Skeletal muscle cell (primary cell): ENCODE results near the gene ABHD16A.

Source experiments
- DNase-seq: peaks from one replicate; pipeline ENCODE4 v3.0.0-alpha.2; 2010; ENCODE audit warnings: low read depth
- H3K4me3 ChIP-seq: 2 replicates; pipeline ENCODE4 v1.5.1; 2011; ENCODE audit warnings: low read depth, mild to moderate bottlenecking, control low read depth, low read length, moderate library complexity

ABHD16A gene

DNA sequence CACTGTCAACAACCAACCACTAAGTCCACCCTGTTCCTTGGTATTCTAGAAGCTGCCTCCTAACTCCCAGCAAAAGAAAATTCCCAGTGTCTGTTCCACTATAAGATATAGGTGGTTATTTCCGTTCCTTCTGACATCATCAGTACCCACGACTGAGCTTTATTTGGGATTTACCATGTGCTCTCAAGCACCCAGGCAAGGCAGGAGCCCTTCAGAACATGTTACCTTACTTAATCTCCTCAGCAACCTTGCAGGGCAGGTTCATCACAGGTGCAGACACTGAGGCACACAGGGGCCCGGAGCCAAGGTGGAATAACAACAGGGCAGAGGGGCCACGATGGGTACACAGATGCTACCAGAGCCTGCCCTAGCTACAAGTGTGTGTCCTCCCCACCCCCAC lies 10.8 kb downstream of the ABHD16A start:
- no peak for DNase-seq
- no peak overlapping the region for H3K4me3 ChIP-seq

DNA sequence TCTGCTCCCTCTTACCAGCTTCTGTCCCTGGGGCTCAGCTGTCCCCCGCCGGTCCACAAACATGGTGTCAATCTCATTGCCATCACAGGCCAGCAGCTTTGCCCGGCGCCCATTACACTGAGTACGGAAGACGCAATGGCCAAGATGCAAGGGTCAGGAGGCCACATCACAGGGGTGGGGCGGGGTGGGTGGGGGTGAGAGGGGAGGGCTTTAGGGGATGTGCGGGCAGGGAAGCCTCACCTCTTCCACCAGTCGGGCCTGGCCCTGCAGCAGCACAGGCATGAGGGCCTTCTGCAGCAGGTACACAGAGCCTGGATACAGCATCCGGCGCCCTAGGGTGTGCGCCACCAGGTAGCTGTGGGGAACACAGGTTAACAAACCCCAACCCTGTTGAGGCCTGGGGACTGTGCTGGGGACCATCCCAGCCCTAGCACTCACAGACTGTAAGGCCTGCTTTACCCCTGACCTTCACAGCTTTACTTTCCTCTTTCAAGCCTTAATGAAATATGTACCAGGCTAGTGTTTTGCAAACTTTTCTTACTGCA lies 11.5 kb downstream of the ABHD16A start:
- H3K4me3 ChIP-seq, result no peak overlapping the region
- no peak for DNase-seq

DNA sequence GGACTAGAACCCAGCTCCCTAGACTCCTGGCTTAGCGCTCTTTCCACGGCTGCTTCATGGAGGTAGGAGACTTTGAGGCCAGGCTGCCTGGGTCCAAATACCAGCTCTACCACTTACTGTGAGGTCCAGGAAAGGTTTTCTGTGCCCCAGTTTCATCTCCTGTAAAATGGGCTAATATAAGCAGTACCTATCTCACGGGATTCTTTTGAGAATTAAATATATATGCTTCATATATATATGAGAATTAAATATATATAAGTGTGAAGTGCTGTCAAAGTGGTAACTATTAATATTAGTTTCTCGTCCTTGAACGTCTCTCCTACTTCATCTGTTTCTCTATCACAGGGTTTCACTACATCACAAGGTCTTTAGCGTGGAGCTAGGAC lies 12.1 kb downstream of the ABHD16A start:
- DNase-seq, result no peak
- H3K4me3 ChIP-seq, result no peak overlapping the region

DNA sequence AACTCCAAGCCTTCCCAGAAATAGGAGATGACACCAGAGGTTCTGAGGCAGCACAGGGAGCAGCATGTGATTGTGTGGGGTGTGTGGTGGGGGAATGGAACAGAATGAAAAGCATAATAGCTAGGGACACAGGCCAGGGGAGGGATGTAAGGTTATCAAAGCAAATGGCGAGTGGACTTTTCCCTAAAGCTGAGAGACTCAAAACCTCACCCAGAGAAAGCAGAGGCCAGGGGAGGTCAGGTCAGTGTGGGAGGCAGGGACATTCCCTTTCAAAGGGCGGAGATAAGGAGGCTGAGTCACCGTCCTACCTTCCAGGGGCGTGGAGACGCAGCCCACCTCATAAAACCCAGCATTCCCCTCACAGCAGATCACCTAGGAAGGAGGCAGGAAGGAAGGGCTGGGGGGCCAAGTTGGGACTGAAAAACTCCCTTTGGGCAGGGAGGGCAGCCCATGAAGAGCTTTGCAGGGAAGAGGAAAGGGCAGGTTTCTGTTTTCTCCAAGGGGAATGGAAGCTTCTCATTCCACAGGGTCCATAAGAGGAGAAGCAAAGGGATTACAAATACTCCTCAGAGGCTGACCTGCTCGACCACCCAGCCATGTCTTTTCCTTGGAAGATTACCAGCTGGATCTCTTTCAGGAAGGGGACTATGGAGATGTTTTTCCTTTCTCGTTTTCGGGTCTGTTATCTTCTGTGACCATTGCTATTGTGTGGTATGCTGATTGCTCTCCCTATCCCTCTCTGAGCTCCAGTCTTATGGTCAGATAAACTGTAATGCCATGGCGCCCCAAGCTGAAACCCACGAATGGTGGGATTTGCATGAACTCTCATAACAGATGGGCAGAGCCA lies 12.7 kb downstream of the ABHD16A start:
- H3K4me3 ChIP-seq, result no peak overlapping the region

DNA sequence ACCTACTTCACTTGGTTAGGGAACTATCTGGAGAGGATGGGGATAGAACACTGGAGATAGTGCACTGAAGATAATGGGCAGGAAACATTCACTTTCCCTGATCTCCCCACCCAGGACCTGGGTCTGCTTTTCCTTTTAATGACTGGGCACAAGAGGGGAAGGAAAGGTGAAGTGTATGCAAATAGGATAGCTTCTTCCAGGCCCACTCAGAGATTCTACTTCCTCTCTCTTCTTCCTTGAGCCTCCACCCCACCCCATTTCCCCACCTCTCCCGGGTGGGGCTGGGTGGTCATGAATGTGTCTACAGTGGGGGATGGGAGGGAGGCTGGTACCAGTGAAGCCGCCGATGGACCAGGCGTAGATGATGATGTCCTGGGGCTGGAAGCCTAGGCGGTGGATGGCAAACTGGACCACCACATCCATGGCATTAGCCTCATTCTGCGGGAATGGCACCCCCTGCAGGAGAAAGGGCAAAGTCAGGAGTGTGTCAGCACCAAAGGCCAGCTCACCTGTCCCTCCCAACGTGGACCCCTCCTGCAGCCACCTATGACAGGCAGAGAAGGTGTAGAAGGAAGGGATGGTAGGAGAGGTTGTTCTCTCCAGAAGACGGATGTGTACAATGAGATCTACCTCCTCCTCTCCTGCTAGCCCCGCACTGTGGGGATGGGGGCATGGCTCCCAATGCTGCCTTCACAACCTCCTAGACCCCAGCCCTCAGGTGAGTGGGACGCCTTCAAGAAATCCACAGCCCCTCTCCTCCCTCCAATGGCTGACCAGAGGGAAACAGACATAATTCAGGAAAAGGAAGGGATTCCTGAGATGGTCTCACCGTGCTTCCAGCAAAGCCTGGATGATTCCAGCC lies 13.6 kb downstream of the ABHD16A start:
- no peak for DNase-seq
- no peak overlapping the region for H3K4me3 ChIP-seq

More for the DNA sequence above, 12.7 kb downstream of the ABHD16A start:
- no peak for DNase-seq

DNA sequence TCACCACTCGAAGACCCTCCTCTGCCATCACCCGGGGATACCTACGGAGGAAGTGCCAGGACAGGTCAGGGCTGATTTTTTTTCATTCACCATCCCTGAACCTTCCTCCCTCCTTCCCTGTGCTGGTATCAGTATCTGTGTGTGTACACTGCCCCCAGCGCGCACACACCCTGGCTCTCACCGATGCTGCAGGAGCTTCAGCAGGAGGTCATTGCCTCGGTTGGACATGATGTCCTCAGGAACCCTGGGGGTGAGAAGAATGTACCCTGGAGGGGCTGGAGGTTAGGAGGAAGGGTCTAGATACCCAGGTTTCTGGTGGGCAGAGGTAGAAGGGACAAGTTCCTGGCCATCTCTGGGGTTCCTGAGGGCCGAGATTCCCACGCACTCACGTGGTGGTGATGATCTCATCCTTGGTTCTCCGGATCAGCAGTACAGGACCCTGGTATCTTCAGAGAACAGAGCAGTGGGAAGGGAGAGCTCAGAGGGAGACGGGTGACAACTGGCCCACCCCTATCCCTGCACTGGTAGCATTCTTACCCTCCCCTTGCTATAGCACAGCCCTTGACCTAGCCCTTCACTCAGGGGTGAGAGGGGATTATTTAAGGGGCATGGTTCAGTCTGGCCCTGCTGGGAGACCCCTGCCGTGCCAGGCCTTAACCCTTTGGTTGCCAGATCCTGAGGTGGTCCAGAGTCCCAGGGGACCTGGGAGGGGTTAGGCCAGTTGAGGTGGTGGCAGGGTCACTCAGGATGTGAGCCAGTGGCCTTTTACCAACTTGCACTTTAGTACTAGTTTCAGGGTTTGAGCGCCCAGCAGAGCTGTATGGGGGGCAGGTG lies 15.0 kb downstream of the ABHD16A start:
- H3K4me3 ChIP-seq, result no peak overlapping the region
- no peak for DNase-seq

DNA sequence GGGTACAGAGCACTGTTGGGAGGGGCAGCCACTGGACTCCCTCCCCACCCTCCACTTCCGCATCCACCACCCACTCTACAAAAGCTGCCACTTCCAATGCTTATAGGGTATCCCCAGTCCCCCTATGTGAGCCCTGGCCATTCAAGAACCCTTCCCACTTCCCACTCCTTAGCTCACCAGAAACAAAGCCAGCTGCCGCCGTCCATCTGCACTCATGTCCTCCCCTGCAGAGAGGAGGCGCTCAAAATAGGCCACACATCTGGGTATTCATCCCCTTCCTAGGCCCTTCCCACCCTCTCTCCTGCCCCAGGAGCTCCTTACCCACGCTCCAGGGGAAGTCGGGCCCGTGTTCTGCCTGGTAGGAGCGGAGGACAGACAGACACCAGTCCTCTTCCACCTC lies 15.8 kb downstream of the ABHD16A start:
- H3K4me3 ChIP-seq, result no peak overlapping the region
- DNase-seq, result no peak

DNA sequence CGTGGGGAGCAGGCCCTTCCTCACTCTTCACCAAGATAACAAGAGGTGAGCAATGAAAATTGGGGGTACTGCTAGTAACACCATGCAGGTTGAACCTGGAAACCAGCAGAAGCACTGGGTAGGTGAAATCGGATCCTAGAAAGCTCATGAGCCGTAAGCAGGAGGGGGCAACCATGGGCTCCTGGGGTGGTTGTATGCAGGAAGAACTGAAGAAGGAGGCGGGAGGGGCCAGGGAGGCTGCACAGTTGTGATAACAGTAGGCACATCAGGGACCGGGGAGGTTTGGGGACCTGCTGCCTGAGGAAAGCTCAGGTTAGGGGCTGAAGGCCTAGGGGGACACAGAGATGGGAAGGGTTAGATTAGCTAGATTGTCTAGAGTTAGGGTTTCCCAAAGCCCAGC lies 16.6 kb downstream of the ABHD16A start:
- DNase-seq, result no peak

DNA sequence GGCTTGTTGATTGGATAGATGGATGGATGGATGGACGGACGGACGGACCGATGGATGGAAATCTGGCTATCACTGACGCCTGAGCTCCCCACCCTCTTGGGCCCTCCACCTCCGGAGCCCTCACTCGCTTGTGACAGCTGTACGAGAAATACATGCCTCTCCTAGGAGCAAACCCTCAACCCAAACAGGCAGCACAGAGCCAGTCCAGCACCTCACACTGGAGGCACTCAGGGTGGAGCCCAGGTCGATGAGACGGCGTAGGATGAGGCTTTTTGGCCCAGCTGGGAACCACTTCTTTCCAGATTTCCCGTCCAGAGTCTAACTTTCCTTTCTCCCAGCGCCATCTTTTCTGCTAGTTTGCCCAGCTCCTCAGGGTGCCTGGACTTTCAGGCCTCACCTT lies 19.5 kb downstream of the ABHD16A start:
- DNase-seq, result no peak
- no peak overlapping the region for H3K4me3 ChIP-seq

More for the DNA sequence above, 16.6 kb downstream of the ABHD16A start:
- H3K4me3 ChIP-seq, result no peak overlapping the region

DNA sequence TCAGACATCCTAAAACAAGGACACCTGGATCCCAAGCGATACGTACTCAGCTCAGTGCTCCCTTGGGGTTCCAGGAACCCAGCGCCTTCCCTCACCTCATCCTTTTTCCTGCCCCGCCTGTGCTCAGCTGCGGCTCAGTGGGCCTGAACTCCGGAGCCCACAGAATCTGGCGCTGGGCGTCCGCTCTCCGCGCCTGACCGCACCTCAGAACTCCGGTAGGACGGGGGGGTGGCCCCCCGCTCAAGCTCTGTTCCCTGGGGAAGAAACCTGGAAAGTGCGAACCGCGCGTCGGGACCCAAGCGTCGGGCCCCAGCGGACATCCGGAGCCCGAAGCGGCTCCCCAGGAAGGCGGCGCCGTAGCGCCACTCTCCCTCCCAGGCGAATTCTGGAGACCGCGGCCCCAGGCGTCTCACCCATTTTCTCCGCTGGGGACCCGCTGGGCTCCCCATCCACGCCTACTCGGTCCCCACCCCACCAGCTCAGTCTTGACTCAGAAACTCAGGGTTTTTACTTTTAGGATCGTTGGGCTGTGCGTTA lies 21.9 kb downstream of the ABHD16A start:
- DNase-seq, result no peak
- peak overlapping the region; percentile 55 for H3K4me3 ChIP-seq

DNA sequence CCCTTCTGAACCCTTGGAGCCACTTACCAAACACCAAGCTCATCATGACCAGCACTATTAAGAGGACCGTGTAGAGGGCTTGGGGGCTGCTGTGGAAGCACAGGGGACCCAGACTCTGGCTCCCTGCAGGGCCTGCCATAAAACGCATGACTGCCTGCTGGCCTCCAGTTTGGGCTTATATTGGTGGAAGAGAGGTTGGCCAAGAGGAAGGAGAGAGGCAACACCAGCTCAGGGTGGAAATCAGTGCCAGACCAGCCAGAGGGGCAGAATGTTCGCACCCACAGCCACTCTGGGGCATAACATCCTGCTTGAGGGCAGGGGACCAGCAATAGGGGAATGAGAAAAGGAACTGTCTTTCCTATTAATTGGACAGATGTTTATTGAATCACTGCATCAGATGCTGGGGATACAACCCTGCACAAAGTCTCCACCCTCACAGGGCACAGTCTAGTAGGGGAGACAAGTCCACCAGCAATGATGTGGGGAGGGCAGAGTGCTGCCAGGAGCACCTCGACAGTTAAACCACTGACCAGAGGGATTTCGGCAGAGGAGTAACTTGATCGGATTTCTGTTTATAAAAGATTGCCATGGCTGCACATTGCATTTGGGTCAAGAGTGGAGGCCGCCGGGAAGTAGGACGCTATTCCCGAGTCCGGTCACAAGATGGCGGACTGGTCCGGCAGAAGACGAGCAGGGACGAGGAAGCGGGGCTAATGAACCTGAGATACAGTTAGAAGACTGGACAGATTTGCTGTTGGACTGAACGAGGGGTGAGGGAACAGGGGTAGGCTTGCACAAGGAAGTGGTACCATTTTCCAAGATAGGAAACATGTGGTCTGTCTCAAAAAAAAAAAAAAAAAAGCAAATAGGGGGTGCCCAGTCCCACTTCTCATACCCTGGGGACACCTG lies 22.6 kb downstream of the ABHD16A start, which contains the start of gene LY6G5C:
TSS of gene LY6G5C (minus strand) at position 842 of the 909 bp plus-strand sequence. CDS start at position 148, 694 bp downstream.
- peak; percentile 75 for DNase-seq
- H3K4me3 ChIP-seq, result peak within 1 kb of the TSS; percentile 55

DNA sequence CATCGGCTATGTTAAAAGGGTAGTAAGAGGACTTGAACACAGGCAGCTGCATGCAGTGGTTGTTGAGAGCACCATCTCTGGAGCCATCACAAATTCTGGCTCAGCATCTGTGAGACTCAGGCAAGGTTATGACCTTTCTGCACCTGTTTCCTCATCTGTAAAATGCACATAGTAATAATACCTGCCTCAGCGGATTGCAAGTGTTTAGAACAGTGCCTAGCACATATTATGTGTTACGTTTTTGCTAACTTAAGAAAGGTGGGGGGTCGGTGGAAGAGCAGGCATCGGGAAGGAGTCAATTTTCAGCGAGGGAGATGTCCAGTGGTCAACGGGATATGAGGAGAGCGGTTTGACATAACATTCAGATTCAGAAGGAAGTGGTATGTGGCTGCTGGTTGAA lies 25.2 kb downstream of the ABHD16A start:
- DNase-seq, result no peak
- no peak overlapping the region for H3K4me3 ChIP-seq

DNA sequence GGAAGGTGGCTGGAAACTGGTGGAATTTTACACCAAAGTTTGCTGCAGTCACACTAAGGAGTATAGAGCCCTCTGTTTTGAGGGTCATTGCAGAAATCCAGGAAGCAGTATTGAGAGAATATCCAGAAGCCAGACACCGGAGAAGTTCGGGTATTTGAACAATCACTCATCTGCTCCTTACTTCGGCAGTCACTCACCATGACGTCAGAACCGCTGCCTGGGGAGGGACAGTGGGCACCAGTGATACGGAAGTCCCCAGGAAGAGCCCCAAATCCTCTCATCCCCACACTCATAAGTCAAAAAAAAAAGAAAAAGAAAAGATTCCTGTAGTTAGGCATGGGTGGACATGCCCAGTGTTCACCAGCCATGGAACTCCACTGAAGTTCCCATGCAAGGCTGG lies 26.2 kb downstream of the ABHD16A start:
- no peak overlapping the region for H3K4me3 ChIP-seq
- no peak for DNase-seq

DNA sequence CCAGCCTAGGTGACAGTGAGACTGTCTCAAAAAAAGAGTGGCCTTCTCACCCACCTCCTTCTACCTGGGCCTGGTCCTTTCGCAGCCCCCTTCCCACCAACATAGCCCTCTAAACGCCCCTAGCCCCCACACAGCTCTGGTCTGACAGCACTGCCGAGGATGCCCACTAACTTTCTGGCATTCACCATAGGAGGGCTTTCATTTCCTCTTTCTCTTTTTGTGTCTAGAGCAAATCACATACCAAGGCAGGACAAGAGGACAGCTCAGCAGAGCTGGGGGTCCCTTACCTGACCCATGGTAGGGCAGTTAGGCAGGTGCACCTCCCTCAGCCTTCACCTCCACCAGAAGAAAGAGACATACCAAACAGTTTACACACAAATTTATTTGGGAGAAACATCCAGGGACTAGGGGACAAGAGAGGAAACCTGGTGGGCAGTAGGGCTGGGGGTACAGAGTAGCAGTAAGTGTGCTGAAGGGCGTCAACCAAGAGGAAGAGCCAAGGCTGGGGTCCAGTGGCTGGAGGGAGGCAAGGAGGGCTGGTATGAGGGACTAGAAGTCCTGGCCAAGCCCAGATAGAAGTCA lies 26.7 kb downstream of the ABHD16A start:
- DNase-seq, result no peak
- H3K4me3 ChIP-seq, result no peak overlapping the region

DNA sequence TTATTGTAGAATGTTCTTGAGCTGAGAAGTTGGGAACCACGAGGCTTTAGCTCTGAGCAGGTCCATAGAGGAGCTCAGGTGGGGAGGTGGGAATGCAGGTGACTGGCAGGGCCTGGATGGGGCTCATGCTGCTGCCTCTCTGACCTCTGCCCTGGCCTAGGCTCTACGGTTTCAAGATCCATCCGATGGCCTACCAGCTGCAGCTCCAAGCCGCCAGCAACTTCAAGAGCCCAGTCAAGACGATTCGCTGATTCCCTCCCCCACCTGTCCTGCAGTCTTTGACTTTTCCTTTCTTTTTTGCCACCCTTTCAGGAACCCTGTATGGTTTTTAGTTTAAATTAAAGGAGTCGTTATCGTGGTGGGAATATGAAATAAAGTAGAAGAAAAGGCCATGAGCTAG lies 33.4 kb downstream of the ABHD16A start, which contains the start of gene LY6G5B:
TSS of gene LY6G5B (plus strand) at position 301 of the 400 bp plus-strand sequence. CDS start 975 bp downstream, outside the sequence.
- no peak within 1 kb of the TSS for H3K4me3 ChIP-seq
- no peak for DNase-seq

DNA sequence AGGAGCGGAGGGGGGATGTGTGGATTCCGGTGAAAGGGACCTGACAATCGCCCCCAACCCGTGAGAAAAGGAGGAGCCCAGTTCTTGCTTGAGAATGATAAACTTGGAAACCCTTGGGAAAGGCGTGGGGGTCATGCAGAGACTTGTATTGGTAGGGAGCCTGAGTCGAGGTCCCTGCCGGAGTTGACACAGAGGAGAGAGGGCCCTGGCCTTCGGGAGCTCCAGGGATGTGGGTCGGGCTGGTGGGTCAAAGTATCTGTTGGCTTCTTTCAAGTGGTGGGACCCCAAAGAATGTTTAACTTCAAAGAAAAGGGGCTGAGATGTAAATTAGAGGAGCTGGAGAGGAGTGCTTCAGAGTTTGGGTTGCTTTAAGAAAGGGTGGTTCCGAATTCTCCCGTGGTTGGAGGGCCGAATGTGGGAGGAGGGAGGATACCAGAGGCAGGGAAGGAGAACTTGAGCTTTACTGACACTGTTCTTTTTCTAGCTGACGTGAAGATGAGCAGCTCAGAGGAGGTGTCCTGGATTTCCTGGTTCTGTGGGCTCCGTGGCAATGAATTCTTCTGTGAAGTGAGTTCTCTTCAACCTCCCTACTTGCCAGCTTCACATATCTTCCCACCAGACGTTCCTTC lies 36.7 kb downstream of the ABHD16A start:
- DNase-seq, result no peak
- peak overlapping the region; percentile 97 for H3K4me3 ChIP-seq
